ENCODE data around the gene EFNA5.

Gene EFNA5

GRCh38 chr5:107544476-107544875 is 126.3 kb downstream of the EFNA5 start:
- DNase-seq (no peak), ATAC-seq (no peak)

- ATAC-seq (no peak), DNase-seq (no peak)
Observed at GRCh38 chr5:107543868-107544267, 126.9 kb downstream of the EFNA5 start.

GRCh38 chr5:107542831-107543231 is 127.9 kb downstream of the EFNA5 start:
- DNase-seq (no peak), ATAC-seq (no peak)

DNA sequence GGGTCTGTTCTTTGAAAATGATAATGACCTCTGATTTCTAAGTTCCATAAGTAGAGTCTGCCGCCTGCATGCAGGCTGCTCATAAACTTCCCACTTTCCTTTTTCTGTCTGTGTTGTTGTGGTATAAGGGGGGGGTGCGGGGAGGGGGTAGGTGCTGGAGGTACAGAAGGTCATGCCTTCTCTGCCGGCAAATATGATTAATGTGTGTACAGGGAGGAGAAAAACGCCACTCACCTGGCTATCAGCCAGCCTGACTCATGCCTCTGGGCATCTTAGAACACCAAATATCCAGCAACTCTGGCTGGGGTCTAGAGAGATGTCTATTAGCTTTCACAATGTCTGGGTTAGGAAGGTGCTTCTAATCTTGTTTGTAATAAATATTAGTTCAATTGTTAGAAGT is 128.3 kb downstream of the EFNA5 start:
- DNase-seq (no peak), ATAC-seq (peak; percentile 43)

DNA sequence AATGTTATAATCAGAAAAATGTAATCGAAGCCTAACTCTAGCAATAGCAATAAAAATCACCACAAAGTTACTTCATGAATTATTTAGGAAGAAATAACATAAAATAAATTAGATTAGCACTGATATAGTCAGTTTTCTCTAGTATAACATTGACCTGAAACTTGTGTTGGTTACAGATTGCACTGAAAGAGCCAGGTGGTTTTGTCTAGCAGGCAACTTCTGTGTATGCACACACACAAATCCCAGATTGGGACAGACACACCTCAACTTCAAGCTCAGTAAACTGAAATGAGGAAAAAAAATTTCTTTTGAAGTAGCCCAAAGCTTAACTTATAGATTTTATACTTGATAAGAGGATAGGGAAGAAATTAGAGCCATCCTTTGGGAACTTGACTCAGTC is 129.3 kb downstream of the EFNA5 start:
- DNase-seq (no peak), ATAC-seq (no peak)

DNA sequence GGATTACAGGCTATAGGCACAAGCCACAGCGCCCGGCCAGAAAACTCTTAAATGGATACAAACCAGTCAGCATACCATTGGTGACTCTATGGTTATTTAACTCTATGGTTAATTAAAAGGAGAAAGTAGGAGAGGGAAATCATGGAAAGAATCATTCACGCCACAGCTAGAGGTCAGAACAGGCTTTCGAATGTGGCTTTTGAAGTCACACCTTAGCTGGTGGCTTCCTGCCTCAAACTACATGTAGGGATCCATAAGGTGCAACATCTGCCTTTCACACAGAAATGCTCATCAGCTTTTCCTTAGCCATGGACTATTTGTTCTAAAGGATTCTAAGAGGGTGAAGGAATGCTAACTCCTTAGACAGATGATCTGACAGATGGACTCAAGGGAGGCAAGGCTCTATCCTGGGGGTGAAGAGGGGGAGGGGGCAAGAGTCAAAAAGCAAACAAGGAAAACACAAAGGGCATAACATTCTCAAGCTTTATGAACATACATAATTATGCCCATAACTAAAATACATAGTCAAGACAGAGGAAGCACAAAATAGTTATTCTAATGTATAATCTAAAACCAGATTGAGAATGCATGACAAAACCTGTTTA is 130.9 kb downstream of the EFNA5 start:
- DNase-seq (no peak), ATAC-seq (no peak)

DNA sequence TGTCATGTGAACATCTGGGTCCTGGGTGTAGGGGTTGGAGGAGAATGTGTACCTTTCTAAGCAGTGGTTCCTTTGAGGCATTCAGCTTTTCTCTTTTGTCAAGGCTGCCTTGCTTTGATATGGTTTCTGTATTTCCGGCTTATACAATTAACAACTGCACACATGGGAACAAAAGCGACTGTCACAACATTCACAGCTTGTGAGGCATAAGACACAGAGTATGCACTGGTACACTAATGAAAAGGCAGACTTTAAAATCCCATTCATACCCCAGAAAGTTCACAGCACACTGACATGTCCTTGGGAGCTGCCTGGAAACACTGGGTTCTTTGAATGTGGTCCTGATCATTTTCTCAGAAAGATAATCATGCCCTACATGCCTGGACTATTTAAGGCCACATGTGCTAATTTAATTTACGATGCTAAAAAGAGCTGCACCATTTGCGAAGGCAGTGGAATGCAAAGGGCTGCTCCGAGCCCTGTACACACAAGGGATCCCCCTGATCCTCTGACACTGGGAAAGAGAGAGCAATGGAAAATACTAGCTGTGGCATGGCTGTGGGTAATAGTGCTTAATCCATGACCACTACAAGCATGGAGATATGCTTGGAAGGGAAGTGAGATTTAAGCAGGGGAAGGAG is 131.8 kb downstream of the EFNA5 start:
- no peak for DNase-seq
- no peak for ATAC-seq

DNA sequence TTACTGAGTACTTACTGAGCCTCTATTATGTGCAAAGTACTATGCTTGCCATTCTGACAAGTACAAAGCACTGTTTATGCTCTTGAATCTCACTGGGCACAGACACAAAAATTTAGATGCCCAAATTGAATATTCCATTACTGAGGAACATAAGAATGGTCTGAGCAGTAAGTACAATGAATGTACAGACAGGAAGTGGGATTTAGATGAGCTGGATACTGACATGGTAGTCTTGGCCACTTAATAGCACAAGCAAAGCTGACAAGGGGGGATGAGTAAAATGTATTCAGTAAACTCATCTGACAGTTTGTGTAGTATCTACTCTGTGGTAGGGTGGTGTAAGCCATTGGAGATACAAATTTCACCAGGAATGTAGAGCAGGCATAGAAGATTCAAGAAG is 132.4 kb downstream of the EFNA5 start:
- ATAC-seq (no peak), DNase-seq (no peak)

- DNase-seq (no peak), ATAC-seq (no peak)
Observed at GRCh38 chr5:107535849-107536248, 134.9 kb downstream of the EFNA5 start.

DNA sequence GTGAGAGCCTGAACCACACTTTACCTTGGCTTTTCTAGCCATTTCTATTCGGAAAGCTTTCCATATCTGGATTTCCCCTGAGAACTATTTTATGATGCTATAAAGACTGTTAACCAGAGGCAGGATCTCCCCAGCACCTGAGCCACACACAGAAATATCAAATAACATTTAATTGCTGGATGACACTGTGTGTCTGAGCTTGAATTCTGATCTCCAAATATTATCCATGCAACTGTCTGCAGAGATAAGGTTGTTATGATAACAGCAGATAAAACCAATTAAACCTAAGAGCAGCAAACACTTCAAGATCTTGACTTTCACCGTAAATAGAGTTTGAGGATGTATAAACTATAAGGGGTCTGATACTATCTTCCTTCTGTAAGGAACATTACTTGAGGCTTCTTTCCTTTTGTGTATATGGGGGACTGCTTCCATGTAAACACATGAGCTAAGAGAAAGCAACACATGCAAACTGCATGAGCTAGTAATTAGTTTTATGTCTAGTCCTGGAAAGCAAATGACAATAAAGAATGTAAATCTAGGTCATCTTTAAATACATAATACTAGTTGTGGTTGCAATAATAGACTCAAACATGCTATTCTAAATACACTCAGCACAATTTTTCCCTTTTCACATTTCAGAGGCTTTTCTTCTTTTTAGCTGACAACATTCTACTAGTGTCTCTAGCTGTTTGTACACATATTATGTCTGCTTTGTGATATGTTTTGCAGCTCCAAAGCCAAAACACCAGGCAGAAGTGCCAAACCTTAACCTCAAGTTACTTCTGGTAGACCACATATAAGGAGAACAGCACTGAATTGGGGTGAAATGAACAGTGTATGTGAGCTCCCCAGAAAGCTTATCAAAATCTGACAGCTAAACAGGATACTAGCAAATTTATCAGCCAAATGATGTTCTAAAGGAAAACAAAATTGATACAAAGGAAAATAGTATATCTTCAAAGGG is 136.5 kb downstream of the EFNA5 start:
- ATAC-seq = no peak
- DNase-seq = no peak

- DNase-seq = no peak
- no peak for ATAC-seq
Observed at GRCh38 chr5:107532916-107533315, 137.8 kb downstream of the EFNA5 start.

DNA sequence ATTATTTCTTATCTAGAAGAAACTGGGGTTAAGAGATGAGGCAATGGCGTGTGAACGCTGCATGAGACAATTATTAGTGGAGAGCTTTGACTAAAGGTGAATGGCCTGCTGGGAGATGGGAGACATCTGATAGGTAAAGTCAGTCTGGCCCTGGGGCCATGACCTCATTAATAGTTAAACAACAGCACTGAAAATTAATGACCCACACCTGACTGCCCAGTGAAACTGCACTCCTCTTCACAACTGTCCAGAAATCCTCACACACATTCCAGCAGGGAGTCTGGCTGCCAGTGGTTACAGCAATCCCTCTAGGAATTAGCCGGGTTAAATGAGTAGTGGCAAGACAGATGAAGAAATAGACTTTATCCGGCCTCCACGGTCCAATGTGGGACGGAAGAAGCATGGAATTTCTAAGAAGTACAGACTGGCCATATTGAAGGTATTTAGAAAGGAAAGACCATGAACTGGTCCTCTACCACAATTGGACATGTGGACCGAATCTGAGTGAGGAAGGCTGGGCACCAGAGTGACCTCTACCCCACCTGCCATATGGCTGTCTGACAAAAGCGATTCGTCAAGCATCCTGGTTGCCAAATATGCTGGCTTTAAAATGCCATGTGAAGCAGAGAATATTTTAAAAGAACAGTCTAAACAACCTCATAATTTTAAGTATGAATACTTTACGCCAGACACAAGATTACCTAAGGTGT is 138.4 kb downstream of the EFNA5 start:
- DNase-seq = no peak
- ATAC-seq = no peak

DNA sequence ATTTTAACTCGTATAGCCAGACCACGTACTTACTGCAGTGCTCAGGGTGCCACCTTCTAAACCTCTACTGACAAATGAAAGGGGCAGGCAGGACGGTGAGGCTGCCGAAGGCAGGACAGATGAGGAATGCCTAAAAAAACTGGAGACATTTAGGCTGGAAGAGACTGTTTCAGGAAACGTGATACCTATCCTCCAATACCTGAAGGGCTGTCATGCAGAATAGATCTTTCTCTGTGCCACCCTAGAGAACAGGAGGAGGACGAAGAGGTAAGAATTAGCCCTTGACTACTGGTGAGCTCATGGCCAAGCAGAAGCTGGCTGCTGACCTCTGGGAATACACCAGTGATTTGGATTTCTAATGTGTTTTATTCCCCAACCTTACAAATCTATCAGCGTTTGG is 139.4 kb downstream of the EFNA5 start:
- no peak for DNase-seq
- no peak for ATAC-seq

GRCh38 chr5:107529618-107530017 is 141.1 kb downstream of the EFNA5 start:
- no peak for DNase-seq
- ATAC-seq = no peak

GRCh38 chr5:107526270-107526937 is 144.3 kb downstream of the EFNA5 start:
- ATAC-seq = no peak
- no peak for DNase-seq

DNA sequence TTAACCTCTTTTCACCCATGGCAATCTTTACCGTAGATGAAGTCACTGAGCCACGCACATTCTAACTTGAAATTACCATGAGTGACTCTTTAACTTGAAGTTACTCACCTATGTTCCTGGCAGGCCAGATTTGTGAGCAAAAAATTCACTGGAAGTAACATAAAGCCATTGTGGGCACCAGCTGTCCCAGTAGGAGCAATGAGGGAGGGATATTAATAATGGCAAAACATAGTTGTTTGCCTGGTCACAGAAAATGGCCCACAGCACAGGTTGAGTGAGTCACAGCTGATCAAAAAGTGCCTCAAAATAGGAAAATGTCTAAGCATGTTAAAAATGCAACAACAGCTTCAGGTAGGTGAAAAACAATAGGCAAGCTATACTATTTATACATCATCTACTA is 146.6 kb downstream of the EFNA5 start:
- DNase-seq = no peak
- ATAC-seq = no peak

DNA sequence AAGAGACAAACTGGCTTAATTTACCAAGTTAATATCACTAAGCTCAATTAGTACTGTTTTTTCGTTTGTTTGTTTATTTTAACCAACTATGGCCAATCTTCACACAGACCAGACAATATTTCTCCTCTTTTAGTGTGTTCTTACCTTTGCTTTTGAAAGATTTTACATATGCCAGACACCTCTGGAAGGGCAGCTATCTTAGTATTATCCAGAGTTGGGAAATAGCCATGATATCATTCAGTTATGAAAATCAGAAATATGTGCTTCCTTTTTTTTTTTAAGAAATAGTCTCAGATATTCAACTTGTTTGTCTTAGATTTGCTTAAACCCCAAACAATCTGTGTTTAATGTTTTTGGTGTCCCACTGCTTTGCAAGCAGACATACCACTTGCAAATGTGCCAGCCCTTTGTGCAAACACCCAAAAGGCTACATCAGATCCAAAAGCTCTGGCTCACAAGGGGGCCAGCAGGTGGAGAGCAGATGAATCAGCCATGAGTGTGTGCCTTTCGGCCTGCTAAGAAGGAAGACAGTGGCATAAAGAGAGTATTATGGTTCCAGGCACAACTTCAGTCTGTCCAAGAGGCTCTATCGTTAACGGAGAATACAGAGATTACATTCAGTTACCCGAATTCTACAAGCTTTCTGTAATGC is 147.6 kb downstream of the EFNA5 start:
- no peak for ATAC-seq
- DNase-seq = no peak

GRCh38 chr5:107522456-107522855 is 148.3 kb downstream of the EFNA5 start:
- DNase-seq (no peak), ATAC-seq (no peak)

- no peak for DNase-seq
- ATAC-seq = no peak
Observed at GRCh38 chr5:107519900-107520354, 150.8 kb downstream of the EFNA5 start.

GRCh38 chr5:107518616-107519015 is 152.1 kb downstream of the EFNA5 start:
- no peak for DNase-seq
- no peak for ATAC-seq

DNA sequence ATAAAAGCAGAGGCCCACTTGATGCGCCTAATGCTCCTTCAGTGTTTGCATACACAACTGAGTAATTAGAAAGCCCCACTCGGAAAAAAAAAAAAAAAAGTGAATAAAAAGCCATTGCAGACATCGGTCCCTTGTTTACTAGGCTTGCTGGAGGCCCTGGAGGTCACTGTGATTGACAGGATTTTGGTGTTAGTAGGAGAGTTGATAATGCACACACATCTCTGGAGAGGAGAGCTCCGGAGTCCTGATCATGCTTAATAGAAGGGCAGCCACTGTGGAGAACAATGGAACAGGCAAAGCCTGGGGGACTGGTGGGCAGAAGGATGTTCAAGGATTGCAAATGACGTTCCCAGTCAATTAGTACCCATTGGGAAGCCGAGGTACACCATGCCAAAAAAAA is 152.5 kb downstream of the EFNA5 start:
- ATAC-seq = no peak
- DNase-seq = no peak
